Measurements from ENCODE around the gene NLRC3.

Gene NLRC3

DNA sequence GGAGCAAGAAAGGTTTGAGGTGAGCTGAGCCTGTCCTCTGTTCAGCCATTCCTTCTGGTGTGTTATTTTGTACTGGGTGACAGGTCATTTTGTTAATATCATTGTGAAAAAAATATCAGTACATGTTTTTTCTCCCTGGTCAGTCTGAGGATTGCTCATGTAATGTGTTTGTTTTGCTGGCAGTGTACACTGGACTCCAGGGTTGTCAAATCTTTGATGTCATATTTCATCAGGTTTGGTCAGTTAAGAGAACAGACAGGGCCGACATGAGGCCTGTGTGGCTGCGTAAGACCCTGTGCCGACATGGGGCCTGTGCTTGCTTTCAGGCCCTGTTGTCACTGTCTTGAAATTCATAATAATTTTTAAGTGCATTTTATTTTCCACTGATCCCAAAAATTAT, 53.9 kb downstream of the NLRC3 start:
- TF ChIP-seq, protein P1, sequence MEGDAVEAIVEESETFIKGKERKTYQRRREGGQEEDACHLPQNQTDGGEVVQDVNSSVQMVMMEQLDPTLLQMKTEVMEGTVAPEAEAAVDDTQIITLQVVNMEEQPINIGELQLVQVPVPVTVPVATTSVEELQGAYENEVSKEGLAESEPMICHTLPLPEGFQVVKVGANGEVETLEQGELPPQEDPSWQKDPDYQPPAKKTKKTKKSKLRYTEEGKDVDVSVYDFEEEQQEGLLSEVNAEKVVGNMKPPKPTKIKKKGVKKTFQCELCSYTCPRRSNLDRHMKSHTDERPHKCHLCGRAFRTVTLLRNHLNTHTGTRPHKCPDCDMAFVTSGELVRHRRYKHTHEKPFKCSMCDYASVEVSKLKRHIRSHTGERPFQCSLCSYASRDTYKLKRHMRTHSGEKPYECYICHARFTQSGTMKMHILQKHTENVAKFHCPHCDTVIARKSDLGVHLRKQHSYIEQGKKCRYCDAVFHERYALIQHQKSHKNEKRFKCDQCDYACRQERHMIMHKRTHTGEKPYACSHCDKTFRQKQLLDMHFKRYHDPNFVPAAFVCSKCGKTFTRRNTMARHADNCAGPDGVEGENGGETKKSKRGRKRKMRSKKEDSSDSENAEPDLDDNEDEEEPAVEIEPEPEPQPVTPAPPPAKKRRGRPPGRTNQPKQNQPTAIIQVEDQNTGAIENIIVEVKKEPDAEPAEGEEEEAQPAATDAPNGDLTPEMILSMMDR (IDR thresholded peaks at IDR 0.05; ENCODE audit: low read depth, low read length), result no peak
- H3K4me3 ChIP-seq (ENCODE audit: low read depth, low read length), result no peak overlapping the region

DNA sequence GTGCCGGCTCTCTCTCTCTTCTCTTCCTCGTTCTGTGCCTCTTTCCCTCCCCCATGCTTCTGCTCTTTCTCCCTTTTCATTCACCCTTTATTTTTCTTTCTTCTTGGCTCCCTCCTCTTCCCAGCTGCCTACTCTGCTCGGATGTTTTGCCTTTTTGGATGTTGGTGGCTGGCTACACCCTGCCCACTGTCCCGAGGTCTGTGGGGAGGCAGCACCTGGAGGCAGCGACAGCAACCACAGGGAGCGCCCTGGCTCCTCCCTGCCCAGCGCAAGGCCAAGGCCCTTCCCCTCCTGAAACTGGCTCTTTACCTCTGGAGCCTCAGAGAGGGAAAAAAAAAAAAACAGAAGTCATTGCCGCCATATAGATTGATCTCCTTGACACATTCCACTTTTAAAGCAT, 56.4 kb downstream of the NLRC3 start:
- TF ChIP-seq, protein P1 (IDR thresholded peaks at IDR 0.05; ENCODE audit: low read depth, low read length), result no peak
- no peak overlapping the region for H3K4me3 ChIP-seq (ENCODE audit: low read depth, low read length)

DNA sequence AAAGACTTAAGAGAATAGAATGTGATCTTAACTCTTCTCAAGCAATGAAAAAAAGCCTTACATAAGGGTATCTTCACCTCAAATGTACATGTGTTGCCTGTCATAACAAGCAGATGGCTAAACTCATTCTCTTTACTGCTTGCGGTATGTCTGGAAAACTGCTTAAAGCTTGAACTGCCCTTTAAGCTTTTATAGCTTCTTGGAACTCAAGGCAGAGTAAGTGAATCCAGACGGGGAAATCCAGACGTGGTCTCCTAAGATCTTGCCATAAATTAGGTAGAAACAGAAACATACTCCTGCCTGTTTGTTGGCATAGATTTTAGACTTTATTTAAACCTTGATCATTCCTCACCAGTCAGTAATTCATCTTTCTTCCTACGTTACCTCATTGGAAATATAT, 56.8 kb downstream of the NLRC3 start:
- TF ChIP-seq, protein P1 (IDR thresholded peaks at IDR 0.05; ENCODE audit: low read depth, low read length), result no peak
- no peak overlapping the region for H3K4me3 ChIP-seq (ENCODE audit: low read depth, low read length)

DNA sequence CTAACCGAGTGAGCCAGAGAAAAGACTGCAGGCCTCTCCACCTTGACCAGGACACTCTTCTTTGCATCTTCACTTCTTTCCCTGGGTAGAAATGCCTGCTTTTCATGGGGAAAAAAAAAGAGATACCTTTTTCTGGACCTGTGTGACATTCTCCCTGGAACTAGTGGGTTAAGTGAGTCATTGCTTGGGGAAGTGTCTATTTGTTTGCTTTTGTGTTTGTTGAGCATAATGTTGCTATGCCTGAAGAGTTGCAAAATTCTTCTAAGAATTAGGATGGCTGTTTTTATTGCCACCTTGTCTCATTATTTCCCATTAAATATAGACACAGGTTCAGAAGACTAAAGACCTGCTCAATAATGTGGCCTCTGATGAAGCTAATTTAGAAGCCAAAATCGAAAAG, 57.6 kb downstream of the NLRC3 start:
- no peak overlapping the region for H3K4me3 ChIP-seq (ENCODE audit: low read depth, low read length)
- TF ChIP-seq, protein P1 (IDR thresholded peaks at IDR 0.05; ENCODE audit: low read depth, low read length), result no peak

DNA sequence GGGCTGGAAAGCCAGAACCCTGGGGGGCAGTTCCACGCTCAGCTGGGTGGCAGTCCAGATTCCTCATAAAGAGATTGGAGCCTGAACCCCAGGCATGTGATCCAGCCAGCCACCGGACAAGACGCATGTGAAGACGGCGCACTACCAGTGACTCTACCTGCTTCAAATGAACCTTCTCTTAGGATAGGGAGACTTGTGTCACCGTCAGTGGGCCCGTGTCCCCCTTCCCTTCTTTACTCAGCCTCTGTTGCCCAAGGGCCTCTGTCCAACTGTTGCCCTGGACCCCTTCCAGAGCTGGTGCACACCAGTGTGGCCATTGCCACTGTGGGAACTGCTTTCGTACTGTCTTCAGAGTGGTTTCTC, 58.2 kb downstream of the NLRC3 start:
- H3K4me3 ChIP-seq (ENCODE audit: low read depth, low read length), result no peak overlapping the region
- TF ChIP-seq, protein P1 (IDR thresholded peaks at IDR 0.05; ENCODE audit: low read depth, low read length), result no peak

DNA sequence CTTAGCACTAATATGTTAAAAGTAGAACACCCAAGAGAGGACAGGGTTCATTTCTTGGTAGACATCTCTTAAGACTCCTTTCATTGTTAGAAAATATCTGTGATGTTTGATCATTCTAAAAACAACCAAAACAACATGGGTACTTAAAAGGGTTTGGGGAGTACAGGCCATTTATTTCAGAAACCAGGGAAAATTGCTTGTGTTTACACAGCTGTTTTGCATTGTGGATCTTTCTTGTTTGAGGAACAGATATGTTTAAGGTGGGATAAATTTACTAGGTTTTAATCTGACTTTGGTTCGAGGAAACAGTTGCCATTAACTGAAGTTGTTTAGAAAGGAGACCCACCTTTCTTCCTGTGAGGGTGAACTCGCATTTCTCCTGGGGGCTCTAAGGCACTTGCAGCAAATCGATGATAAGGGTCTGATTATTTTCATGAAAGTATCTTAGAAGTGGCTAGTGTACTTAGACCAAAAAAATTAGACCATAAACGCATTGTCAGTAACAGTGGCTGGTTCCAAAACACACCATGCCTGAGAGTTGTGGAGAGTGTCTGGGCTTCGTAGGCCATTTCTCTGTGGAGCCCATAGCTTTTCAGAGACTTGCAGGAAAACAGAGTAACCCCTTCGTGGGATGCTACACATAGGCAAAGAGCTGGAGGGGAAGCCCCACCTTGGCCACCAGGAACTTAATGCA, 58.8 kb downstream of the NLRC3 start:
- TF ChIP-seq, protein P1 (IDR thresholded peaks at IDR 0.05; ENCODE audit: low read depth, low read length), result no peak
- no peak overlapping the region for H3K4me3 ChIP-seq (ENCODE audit: low read depth, low read length)

DNA sequence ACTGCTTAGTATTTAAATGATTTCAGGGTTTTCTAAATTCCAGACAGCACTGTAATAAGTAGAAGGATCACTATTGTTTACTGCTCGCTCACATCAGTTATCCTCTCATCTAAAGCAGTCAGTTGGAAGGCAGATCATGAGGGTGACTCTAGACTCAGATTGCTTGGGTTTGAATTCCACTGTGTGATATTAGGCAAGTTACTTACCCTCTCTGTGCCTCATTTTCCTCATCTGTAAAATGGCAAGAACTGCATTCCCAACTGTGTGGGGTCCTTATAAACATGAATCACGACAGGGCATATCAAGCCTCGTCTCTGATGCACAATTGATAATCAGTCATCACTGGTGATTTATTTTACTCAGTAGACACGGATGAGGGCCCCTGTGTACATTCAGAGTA, 61.3 kb downstream of the NLRC3 start:
- TF ChIP-seq, protein P1 (IDR thresholded peaks at IDR 0.05; ENCODE audit: low read depth, low read length), result no peak
- no peak overlapping the region for H3K4me3 ChIP-seq (ENCODE audit: low read depth, low read length)

Measured in WI38 (cell line).